ENCODE measurements around the gene DNM1L.
"Not testable (repeated sequence)": the region's sequence is repeated elsewhere in the genome, so short reads cannot be mapped to it uniquely, and the experiment has no call there.

Gene DNM1L

DNA sequence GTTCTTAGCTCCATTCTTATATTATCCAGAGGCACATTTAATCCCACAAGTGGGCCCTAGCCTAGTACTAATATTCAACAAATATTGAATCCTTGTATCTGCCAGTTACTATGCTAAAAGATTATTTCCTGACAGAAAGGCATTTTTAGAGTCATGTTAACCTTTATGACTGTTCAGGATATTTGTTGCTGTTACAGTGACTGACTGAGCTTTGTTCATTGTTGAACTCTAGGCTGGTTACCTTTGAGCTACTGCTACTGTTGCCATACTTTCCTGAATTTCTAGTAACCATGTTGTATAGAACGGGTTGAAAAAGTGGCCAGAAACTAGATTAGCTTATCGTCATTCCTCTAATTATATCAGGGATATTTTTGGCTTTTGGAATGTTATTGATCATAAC lies 29.8 kb downstream of the DNM1L start:
- FAIRE-seq (peak; percentile 15), DNase-seq (ENCODE audit: insufficient read length, low spot score) (no peak)
- no peak for TF ChIP-seq POLR2A (IDR thresholded peaks at IDR 0.05; ENCODE audit: low read depth, low read length)

DNA sequence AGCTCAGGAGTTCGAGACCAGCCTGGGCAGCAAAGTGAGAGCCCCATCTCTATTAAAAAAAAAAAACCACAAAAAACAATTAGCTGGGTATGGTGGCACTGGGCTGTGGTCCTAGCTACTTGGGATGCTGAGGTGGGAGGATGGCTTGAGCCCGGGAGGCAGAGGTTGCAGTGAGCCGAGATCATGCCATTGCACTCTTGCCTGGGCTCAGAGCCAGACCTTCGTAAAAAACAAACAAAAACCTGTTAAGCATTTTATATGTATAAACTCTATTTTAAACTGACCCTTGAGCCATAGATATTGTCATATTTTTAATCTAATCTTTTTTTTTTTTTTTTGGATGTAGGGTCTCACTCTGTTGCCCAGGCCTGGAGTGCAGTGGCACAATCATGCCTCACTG lies 35.7 kb downstream of the DNM1L start:
- DNase-seq (ENCODE audit: insufficient read length, low spot score) (no peak), FAIRE-seq (no peak)
- no peak for TF ChIP-seq POLR2A (IDR thresholded peaks at IDR 0.05; ENCODE audit: low read depth, low read length)

DNA sequence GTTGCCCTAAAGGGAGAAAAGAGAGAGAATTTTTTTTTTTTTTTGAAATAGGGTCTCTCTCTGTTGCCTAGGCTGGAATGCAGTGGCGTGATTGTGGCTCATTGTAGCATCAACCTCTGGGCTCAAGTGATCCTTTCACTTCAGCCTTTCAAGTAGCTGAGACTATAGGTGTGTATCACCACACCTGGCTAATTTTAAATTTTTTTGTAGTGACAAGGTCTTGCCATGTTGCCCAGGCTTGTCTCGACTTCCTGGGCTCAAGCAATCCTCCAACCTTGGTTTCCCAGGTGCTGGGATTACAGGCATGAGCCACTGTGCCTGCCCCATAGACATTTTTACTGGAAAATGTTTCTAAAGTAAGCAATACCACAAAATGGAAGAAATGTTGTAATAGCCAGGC lies 39.8 kb downstream of the DNM1L start:
- no peak for TF ChIP-seq POLR2A (IDR thresholded peaks at IDR 0.05; ENCODE audit: low read depth, low read length)
- FAIRE-seq (no peak), DNase-seq (ENCODE audit: insufficient read length, low spot score) (no peak)

DNA sequence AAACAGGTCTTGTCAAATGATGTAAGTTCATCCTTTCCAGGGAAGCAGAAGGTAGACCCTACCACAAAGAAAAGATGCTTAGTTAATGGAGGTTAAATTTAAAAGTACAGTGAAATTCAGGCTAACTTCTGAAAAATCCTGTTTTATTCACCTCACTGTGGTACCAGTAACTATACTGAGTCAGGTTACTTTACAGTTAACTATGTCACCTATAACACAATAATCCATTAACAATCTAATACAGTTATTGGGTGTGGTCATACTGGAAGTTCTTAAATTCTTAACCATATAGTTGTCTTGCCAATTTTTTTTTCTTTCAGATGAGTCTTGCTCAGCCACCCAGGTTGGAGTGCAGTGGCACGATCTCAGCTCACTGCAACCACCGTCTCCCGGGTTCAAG lies 46.2 kb downstream of the DNM1L start:
- not testable (repeated sequence) for FAIRE-seq; DNase-seq (ENCODE audit: insufficient read length, low spot score)

DNA sequence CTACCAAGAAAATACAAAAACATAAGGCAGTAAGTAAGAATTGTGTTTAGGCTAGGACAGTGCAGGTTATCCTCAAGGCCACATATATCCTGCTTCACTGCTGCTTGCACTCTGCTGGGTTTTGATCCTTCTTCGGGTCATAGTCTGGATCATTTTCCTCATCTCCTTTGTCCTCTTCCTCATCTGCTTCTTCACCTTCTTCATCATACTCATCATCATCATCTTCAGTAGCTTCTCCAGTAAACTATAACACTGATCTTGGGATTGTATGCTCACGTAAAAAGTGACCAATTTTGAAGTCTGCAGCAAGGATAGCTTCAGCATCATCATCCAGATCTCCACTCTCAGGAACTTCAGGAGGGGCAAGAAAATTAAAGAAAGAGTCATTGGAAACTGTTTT lies 47.2 kb downstream of the DNM1L start:
- FAIRE-seq, result no peak
- DNase-seq (ENCODE audit: insufficient read length, low spot score), result no peak
- TF ChIP-seq POLR2A (IDR thresholded peaks at IDR 0.05; ENCODE audit: low read depth, low read length), result no peak

DNA sequence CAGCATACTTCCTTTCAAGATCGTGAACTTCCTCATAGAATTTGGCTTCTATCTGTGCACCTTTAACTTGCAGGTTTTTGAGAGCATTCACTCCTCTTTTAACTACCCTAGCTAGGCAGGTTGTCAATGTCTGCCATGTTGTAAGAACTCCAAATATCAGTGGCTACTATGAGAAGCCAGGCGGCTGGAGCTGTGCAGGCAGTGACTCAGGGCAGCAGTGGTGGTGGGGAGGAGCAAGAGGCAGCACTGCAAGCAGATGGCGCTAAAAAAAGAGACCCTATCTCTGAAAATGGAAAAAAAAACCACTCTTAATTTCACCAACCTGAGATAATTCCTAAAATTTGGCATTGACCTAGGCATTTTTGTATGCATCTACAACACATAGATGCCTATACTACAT lies 48.1 kb downstream of the DNM1L start:
- TF ChIP-seq POLR2A (IDR thresholded peaks at IDR 0.05; ENCODE audit: low read depth, low read length), result no peak
- FAIRE-seq (no peak), DNase-seq (ENCODE audit: insufficient read length, low spot score) (no peak)

DNA sequence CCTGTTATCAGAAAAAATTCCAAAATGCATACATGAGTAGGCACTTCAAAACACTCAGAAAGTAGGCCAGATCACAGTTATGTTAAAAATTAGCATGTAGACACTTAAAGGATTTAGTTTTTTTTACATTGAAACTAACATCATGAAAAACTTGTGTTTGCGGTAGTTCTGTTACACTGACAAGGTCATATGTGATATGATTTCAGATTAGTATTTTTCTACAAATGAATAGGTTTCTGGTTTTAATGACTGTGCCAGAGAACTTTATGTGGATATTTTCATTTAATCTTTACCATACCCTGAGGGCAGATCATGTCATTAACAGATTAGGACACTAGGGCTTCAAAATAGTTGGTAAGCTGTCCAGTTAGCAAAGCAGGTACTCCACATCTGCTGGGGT lies 55.9 kb downstream of the DNM1L start:
- FAIRE-seq (no peak), DNase-seq (ENCODE audit: insufficient read length, low spot score) (no peak)
- TF ChIP-seq POLR2A (IDR thresholded peaks at IDR 0.05; ENCODE audit: low read depth, low read length), result no peak

DNA sequence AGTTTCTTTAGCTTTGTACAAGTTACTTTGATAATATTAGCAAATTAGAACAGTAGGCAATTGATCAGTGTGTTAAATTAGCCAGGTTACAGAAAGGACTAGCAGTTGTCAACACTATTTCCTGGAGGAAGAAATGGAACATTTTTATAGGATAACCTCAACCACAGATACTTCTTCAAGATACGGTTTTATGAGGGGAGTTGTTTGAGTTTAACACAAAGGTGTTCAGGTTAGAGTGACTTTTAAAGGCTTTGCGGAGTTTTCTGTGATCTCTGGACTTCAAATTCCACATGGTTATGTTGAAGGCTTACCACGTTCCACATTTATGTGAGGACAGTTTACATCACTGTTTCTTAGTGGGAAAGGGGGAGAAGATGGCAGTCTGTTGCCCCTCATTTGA lies 57.3 kb downstream of the DNM1L start:
- no peak for DNase-seq (ENCODE audit: insufficient read length, low spot score)
- TF ChIP-seq POLR2A (IDR thresholded peaks at IDR 0.05; ENCODE audit: low read depth, low read length), result no peak
- FAIRE-seq, result no peak

DNA sequence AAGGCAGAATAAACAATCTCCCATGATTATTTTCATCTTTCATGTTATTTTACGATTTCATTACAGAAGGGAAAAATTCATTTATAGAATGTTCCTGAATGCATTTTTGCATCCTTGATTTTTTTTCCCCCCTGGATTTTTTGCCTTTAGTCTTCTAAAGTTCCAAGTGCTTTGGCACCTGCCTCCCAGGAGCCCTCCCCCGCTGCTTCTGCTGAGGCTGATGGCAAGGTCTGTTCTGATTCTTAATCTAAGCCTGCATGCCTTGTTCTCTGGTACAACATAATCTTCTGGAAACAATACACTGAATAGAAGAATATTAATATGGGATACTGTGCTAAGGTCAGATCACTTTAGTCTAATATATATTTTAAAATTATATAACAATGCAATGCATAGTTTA lies 58.6 kb downstream of the DNM1L start:
- DNase-seq (ENCODE audit: insufficient read length, low spot score) (no peak), FAIRE-seq (no peak)
- TF ChIP-seq POLR2A (IDR thresholded peaks at IDR 0.05; ENCODE audit: low read depth, low read length), result no peak

DNA sequence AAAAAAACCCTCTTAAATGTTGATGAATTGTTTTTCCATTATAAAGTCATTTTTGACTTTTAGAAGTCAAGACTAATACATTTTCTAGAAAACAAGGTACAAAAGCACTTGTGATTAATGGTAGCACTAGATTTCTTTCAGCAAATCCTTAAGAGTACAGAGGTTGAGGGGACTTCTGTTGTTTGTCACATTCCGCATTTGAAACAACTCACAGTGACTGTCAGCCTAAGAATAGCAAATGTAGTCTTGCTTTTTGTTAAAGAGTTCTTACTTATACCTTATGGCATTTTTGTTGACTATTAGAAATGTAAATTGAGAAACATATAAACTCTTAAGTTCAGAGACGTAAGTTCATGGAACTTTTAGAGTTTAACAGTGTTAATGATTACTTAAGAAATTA lies 60.2 kb downstream of the DNM1L start:
- DNase-seq (ENCODE audit: insufficient read length, low spot score), result no peak
- no peak for TF ChIP-seq POLR2A (IDR thresholded peaks at IDR 0.05; ENCODE audit: low read depth, low read length)
- FAIRE-seq, result no peak

DNA sequence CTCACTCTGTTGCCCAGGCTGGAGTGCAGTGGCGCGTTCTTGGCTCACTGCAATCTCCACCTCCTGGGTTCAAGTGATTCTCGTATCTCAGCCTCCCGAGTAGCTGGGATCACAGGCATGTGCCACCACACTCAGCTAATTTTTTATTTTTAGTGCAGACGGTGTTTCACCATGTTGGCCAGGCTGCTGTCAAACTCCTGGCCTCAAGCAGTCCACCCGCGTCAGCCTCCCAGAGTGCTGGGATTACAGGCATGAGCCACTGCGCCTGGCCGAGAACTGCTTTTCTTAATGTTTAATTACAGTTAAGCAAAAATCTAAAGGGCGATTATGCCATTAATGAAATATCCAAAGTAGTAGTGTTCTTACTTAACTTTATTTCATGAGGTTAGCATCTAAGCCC lies 63.0 kb downstream of the DNM1L start:
- FAIRE-seq (no peak), DNase-seq (ENCODE audit: insufficient read length, low spot score) (no peak)
- no peak for TF ChIP-seq POLR2A (IDR thresholded peaks at IDR 0.05; ENCODE audit: low read depth, low read length)

DNA sequence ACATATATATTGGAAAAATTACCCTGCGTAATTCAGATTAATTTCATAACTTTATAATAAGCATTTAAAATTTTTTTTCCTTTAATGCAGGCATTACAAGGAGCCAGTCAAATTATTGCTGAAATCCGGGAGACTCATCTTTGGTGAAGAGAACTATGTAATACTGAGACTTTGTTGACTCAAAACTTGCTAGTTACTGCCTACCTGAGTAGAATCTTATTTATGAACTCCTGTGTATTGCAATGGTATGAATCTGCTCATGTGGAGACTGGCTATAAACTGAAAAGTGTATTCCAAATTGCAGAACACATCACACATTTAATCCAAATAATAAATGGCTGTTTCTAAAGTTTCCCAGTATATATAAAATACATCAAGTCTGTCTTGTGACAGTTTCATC lies 64.2 kb downstream of the DNM1L start:
- DNase-seq (ENCODE audit: insufficient read length, low spot score), result no peak
- FAIRE-seq, result no peak
- TF ChIP-seq POLR2A (IDR thresholded peaks at IDR 0.05; ENCODE audit: low read depth, low read length), result no peak

DNA sequence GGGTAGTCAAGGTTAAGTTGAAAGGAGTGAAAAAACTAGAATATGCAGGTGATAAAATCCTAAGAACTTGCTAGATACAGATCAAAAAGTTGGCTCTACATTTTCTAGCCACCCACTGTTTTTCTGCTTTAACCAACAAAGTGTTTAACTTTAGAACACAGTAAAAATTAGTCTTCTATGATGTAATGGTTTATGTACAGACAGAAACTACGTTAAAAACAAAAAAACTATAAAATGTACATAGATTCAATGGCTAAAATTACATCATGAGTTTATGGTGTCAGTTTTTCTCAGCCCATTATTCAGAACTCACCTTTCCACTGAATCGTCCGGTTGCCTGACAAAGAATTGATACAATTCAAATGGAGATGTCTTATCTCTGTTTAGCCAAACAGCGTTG lies 74.5 kb downstream of the DNM1L start:
- no peak for TF ChIP-seq POLR2A (IDR thresholded peaks at IDR 0.05; ENCODE audit: low read depth, low read length)
- FAIRE-seq (no peak), DNase-seq (ENCODE audit: insufficient read length, low spot score) (no peak)

DNA sequence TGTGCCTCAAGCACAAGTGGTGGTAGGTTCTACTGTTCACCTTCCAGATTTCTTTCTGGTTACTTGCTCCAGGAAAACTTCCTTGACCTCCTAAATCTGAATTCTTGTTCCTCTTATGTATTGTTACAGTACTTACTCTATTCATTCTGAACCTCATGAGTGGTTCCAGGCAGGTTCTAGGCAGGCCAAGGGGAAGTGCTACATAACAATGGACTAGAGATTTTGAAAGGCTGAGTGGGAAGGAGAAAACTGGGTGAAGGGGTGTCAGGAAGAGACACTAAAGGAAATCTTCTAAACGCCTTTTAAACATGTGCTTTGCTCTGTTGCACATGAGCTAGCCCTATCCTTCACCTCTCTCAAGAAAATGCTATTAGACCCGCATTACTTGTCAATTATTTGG lies 75.0 kb downstream of the DNM1L start:
- no peak for TF ChIP-seq POLR2A (IDR thresholded peaks at IDR 0.05; ENCODE audit: low read depth, low read length)
- DNase-seq (ENCODE audit: insufficient read length, low spot score), result no peak
- FAIRE-seq, result no peak

DNA sequence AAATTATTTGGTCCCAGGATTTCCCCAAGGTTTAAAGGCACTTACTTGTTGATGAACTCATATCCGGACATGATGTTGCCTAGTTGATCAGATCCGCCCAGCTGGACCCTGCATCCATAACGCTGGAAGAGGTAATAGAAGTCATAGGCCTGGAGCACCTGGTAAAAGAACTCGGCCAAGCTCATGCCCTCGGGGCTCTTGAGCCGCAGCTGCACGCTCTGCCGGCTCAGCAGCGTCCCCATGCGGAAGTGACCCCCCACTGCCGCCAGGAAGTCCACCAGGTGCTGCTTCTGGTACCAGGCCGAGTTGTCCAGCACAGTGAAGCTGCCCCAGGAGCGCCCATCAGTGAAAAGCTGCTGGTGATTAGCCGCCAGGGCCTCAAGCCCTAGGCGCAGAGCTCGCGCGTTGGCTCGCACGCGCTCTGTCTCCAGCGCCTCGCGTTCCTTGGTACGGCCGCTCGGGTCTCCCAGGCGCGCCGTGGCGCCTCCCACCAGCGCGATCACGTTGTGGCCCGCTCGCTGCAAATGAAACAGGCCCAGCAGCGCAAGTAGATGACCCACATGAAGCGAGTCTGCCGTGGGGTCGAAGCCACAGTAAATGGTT lies 76.1 kb downstream of the DNM1L start:
- DNase-seq (ENCODE audit: insufficient read length, low spot score) (peak; percentile 62), FAIRE-seq (peak; percentile 93)
- TF ChIP-seq POLR2A (IDR thresholded peaks at IDR 0.05; ENCODE audit: low read depth, low read length), result peak; percentile 45
